NCI-H2029 treated with DMSO at 0.1 percent for 48 hours (cell line): Measurements from ENCODE around the gene CASQ1.

Experiments used
- DNase-seq: peaks from one replicate; lab custom pipeline; 2025; lab: John Stamatoyannopoulos, UW

Gene CASQ1

GRCh38 chr1:160205242-160206035, 15.1 kb downstream of the CASQ1 start, which contains the start of gene PEA15:
Gene PEA15 (plus strand): TSS chr1:160205384. CDS start chr1:160211545, 6,161 bp downstream.
- DNase-seq: no peak

- no peak for DNase-seq
These were observed 15.6 kb downstream of the CASQ1 start for GRCh38 chr1:160206036-160206389.

- no peak for DNase-seq
These were observed 16.2 kb downstream of the CASQ1 start for GRCh38 chr1:160206421-160207117.

- no peak for DNase-seq
These were observed 16.8 kb downstream of the CASQ1 start for GRCh38 chr1:160207118-160207650.

- no peak for DNase-seq
These were observed 17.6 kb downstream of the CASQ1 start for GRCh38 chr1:160207771-160208556.

- no peak for DNase-seq
These were observed 18.4 kb downstream of the CASQ1 start for GRCh38 chr1:160208557-160209320.

GRCh38 chr1:160209321-160210046, 19.1 kb downstream of the CASQ1 start:
- no peak for DNase-seq

GRCh38 chr1:160210561-160210960, 20.2 kb downstream of the CASQ1 start:
- DNase-seq: no peak

GRCh38 chr1:160211046-160211790, 20.8 kb downstream of the CASQ1 start:
- DNase-seq: no peak

- no peak for DNase-seq
These were observed 24.2 kb downstream of the CASQ1 start for GRCh38 chr1:160214481-160215140.

GRCh38 chr1:160216301-160216700, 25.9 kb downstream of the CASQ1 start:
- DNase-seq: no peak

GRCh38 chr1:160217481-160218051, 27.2 kb downstream of the CASQ1 start:
- DNase-seq: no peak

GRCh38 chr1:160219062-160219929, 28.9 kb downstream of the CASQ1 start:
- no peak for DNase-seq

GRCh38 chr1:160220301-160220700, 29.9 kb downstream of the CASQ1 start:
- DNase-seq: no peak

GRCh38 chr1:160221089-160221488, 30.7 kb downstream of the CASQ1 start:
- DNase-seq: no peak

GRCh38 chr1:160222546-160222945, 32.2 kb downstream of the CASQ1 start:
- no peak for DNase-seq

- no peak for DNase-seq
These were observed 34.2 kb downstream of the CASQ1 start for GRCh38 chr1:160224606-160225005.

- DNase-seq: no peak
These were observed 35.0 kb downstream of the CASQ1 start for GRCh38 chr1:160225345-160225744.
